Stimulated activated CD8-positive, alpha-beta memory T cell treated with anti-CD3 and anti-CD28 coated beads, Interleukin-12 subunit alpha, Interleukin-12 subunit beta, amount 100 ng/mL, for 24 hours (primary cell): ENCODE measurements around the gene HLA-B.
"Not testable (repeated sequence)": the region's sequence is repeated elsewhere in the genome, so short reads cannot be mapped to it uniquely, and the experiment has no call there.

Experiments used
- DNase-seq: peaks from one replicate; pipeline ENCODE4 v3.0.0-alpha.2; 2020; ENCODE audit errors: extremely low read depth

HLA-B gene

DNA sequence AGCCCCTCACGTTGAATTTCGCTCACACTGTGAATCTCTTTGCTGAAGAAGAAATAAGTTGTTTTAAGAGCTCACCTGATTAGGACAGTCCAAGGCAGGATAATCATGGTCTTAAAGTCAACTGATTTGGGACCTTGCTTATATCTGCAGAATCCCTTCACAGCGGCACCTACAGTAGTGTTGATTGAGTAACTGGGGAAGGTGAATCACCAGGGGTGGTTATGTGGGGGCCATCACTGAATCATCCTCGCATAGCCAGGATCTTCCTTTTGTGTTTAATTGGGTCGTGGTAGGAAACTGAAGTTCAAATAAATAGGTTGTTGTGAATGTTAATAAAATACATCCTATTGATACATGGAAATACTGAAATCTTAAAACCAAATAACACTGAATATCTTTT lies 26.2 kb upstream of the HLA-B start:
- DNase-seq = no peak

DNA sequence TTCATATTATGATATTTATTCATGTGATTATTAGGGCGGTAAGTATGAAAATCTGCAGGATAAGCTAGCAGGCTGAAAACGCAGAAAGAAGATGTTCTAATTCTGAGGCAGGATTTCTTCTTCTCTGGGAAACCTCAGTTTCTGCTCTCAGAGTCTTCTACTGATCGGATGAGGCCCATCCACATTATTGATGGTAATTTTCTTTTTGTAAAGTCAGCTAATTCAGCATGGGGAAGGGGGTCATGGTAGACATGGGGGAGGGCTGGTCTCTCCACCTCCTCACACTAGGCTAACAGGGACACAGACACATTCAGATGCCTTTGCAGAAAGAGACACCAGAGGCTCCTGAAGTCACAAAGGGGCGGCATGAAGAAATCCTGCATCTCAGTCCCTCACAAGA lies 24.7 kb upstream of the HLA-B start:
- DNase-seq = no peak

DNA sequence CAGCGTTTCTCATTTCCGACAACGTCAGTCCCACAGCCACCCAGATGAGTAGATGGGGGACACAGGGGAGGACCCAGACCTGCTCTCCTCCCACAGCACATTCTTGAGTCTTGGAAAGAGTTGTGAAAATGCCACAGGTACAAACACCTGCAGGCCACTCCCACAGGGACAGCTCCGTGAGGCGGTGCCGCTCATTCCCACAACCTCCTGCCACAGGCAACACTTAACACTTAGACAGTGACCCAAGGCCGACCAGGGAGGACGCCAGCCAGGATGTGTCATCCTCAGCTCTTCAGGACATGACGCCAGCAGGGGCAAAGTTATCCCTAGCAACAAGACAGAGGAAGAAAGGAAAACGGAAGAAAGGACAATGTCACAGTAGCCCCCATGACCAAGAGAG lies 22.9 kb upstream of the HLA-B start:
- no peak for DNase-seq

DNA sequence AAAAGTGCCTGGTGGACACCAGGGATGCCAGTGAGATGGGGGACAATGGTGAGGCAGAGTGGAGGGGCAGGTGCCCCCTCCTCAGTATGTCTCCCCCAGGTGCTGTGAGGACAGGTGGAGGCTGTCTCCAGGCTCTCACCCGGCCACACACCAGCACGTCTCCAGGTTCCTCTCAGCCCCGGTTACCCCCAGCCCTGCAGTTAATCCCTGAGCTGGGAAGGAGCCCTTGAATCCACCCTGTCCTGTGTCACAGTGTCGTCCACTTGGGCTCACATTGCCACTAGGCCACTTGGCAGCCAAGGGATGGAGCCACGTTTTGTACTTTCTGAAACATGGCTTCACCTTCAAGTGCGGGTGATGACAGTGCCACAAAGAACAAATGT lies 21.7 kb upstream of the HLA-B start:
- DNase-seq = no peak

DNA sequence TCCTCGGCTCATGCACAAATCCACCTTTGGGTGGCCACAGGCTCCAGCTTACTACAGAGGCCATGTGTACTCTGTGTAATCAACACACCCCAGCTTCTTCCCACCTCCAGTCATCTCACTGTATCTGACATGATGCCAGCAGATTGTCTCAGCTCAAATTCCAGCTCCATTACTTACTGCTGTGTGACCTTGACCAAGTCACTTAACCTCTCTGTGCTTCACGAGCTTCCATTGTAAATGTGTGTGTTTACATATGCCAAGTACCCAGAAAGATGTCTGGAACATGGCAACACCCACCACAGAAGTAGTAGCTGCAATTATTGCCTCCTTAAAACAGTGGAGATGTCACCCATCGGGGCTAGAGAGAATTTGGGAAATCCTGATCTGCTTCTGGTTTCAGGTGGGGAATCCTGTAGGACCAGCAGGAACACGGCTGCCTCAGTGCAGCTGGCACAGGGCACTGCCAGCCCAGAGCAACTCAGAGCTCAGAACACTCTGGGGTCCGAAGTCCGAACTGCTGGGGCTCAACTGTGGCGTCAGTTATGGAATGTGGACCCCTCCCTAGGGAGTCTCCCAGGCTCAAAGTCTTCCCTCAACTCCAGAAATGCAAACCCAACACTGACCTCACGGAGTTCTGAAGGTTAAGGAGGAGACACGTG lies 21.2 kb upstream of the HLA-B start:
- DNase-seq = no peak

DNA sequence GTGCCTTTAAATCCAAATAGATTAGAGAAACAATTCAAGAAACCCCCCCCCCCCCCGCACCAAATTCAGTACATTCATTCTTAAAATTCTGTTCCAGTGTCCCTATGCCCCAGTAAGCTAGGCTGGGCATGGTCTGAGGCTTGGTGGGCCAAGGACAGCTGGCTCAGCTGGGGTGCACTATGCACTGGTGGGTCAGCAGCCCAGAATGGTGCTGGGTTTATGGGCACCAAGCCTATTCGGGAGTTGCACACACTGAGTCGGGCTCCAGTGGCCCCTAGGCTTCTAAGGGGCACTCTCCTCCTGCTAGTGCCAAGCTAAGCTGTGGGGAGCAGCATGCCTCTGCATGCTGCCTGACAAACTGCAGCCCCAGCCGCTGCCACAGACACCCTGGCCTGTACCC lies 20.1 kb upstream of the HLA-B start:
- no peak for DNase-seq

DNA sequence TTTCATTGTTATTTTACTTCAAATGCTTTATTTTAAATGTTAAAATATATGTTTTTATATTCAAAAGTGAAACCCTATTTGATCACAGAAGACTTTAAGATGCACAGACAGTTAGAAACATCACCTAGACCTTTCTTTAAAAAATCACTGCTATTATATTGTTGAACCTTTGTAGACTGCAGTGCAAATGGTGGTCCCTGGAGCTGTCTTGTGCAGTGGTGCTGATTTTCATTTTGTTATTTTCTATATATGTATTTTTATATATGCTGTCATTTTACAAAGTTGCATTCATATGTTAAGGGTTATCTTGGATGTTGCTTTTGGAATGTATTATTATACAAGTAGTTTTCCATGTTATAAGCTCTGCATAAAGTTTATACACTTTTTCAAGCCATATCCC lies 18.7 kb upstream of the HLA-B start:
- DNase-seq = no peak

DNA sequence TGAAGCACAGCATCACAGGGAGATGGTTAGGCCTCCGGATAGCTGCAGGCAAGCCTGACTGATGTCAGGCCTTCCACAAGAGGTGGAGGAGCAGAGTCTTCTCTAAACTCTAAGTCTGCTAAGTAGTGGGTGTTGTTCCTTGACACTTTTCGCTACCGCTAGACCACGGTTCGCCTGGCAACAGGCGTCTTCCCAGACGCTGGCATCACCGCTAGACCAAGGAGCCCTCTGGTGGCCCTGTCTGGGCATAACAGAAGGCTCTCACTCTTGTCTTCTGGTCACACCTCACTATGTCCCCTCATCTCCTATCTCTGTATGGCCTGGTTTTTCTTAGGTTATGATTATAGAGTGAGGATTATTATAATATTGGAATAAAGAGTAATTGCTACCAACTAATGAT lies 17.1 kb upstream of the HLA-B start:
- DNase-seq = not testable (repeated sequence)

DNA sequence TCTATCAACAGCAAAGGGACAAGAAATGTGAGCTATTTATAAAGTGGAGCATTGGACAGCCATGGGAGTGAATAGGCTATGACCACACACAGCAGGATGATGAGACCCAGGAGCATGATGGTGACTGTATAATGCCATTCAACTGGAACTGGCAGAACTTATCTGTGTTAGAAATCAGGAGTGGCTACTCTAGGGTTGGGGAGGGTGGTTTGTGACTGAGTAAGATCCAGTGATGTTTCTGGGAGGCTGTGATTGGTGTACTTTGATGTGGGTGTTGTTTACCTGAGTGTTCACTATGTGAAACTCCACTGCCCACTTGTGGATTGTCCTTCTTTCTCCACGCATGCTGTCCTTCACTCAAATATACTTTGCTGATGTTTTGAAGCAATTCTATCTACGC lies 11.5 kb upstream of the HLA-B start:
- DNase-seq = no peak

DNA sequence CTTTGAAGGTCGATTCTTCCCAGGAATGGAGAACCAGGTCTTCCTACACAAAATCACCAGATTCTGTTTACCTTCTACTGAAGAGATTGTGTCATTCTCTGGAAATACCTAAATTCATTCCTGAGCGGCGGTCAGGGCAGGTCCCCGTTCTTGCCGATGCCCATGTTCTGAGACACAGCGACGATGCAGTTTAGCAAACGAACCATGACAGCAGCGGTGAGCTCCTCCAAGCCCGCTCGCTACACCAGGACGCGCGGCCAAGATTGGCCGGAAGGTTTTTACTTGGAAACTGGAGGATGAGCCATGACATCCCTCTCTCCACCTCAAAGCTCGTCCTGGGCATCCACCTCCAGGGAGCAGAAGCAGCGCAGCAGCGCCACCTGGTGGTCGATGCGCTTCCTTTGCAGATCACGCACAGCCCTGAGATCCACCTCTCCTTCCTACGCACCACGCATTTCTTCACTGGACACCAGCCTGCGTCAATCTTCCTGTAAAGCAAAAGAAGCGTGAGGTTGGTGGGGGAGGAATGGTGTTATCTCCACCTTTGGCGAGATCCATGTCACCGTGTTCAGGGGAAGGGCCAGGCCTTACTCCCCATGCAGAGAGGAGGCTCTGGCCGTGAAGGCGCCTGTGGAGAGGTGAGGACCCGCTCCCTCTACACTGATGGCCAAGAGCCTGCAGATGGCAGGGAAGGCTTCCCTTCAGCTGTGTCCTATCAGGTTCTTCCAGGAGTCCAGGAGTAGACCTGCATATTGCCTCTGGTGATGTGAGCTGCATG lies 9.9 kb upstream of the HLA-B start:
- peak; percentile 63 for DNase-seq

DNA sequence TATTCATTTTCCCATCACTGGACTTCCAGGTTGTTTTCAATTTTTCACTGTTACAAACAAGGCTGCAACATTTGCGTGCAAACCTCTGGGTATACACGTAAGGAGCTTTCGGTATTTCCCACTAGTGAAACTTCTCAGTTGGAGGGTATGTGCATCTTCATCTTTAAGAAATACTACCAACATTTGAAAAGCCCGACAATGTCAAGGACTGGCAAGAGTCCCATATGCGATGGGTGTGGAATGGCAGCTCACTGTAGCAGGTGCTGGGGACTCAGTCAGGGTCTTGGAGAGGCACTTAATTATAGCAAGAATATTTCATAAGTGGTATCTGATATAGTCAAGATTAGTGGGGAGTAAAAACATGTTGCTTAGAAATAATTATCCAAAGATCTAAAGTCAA lies 8.9 kb upstream of the HLA-B start:
- DNase-seq = no peak

DNA sequence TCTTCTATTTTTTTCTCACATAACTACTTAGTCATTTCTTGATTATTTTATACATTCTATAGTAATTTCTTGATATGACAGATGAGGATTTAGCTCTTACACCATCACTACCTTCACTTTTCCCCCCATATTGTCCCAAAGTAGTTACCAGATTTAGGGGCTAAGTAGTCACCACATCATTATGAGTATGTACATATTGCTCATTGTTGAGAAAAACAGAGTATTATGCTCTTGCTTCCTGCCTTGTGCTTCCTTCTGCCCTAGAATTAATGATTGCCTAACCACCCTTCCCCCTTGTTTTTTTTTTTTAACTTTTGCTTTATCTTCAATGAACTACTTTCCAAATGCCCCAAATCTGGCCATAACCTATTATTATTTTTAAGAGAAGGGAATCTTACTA lies 6.8 kb upstream of the HLA-B start:
- no peak for DNase-seq

DNA sequence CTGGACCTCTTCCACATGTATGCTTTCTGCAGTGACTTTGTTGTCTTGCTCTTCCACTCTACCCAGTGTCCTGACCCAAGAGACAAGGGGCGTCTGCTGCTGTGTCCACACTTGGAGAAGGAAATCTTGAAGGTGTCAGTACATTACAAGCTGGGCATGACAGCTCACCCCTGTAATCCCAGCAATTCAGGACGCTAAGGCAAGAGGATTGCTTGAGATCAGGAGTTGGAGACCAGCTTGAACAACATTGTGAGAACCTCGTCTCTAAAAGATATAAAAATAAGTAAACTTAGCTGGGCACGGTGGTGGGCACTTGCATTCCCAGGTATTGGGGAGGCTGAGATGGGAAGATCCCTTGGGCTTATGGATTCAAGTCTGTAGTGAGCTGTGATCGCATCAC lies 5.8 kb upstream of the HLA-B start:
- no peak for DNase-seq

DNA sequence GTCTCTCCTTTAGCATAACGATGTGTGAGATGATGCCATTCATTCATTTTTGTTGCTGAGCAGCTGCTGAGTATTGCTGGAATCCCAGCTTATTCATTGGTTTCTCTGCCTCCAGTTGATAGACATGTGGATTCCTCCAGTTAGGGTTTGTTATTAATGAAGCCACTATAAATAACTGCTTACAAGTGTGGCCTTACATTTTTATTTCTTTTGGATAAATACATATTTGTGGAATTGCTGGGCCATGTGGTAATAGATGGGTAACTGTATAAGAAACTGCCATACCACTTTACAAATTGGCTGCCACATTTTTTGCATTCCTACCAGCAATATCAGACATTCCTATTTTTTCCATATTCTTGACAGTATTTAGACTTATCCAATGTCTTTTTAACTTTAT lies 2.6 kb upstream of the HLA-B start:
- DNase-seq = no peak

DNA sequence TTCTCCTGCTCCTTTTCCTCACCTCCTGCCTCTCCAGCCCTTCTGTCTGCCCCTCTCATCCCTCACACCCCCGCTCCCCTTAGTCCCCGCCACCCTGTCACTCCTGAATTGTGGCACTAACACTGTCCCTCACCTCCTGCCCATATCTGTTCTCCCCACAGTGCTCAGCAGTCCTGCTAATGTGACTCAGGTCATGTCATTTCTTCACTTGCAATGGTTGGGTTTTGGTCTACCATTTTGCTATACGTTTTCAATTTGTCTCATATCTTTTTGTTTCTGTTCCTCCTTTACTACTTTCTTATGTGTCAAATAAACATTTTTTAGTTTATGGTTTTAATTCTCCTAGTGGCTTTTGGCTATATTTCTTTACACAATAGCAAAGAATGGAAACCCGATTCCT lies 1.3 kb upstream of the HLA-B start:
- no peak for DNase-seq

DNA sequence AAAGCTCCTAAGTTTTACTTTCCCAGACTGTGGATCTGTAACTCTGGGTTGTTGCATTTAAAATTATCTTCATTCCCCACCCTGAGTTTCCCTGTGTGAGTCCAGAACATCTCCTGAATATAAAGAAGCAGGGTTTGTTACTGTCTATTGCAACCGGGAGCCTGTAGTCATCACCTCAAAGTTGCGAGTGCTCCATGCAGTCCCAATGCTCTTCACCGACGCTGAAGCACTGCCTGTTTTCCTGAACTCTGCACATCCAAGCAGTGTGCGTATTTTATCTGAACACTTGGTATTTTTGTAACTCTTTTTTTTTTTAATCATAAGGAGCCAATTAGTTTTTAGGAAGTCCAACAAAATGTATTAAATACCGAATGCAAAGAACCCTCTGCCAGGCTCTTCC lies 907 bp upstream of the HLA-B start:
- no peak for DNase-seq

DNA sequence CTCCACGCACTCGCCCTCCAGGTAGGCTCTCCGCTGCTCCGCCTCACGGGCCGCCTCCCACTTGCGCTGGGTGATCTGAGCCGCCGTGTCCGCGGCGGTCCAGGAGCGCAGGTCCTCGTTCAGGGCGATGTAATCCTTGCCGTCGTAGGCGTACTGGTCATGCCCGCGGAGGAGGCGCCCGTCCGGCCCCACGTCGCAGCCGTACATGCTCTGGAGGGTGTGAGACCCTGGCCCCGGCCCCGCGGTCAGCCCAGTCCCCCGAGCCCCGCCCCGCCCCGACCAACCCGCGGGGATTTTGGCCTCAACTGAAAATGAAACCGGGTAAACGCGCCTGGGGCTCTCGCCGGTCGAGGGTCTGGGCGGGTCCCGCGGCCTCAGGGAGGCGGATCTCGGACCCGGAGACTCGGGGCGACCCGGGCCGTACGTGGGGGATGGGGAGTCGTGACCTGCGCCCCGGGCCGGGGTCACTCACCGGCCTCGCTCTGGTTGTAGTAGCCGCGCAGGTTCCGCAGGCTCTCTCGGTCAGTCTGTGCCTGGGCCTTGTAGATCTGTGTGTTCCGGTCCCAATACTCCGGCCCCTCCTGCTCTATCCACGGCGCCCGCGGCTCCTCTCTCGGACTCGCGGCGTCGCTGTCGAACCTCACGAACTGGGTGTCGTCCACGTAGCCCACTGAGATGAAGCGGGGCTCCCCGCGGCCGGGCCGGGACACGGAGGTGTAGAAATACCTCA lies 598 bp downstream of the HLA-B start:
- DNase-seq = no peak

DNA sequence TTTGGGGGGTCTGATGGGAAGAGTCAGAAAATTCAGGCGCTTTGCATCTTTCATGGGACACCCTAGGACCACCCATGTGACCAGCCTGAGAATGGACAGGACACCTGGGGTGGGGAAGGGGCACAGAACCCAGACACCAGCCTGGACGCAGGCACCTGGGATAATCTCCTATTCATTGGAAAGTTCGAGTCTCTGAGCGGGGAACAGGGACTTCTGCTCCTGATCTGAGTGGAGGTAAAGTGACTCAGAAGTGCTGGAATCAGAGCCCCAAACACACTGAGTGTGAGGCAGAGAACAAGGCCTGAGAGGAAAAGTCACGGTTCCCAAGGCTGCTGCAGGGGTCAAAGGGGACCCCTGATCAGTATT lies 1.4 kb downstream of the HLA-B start:
- DNase-seq = no peak

DNA sequence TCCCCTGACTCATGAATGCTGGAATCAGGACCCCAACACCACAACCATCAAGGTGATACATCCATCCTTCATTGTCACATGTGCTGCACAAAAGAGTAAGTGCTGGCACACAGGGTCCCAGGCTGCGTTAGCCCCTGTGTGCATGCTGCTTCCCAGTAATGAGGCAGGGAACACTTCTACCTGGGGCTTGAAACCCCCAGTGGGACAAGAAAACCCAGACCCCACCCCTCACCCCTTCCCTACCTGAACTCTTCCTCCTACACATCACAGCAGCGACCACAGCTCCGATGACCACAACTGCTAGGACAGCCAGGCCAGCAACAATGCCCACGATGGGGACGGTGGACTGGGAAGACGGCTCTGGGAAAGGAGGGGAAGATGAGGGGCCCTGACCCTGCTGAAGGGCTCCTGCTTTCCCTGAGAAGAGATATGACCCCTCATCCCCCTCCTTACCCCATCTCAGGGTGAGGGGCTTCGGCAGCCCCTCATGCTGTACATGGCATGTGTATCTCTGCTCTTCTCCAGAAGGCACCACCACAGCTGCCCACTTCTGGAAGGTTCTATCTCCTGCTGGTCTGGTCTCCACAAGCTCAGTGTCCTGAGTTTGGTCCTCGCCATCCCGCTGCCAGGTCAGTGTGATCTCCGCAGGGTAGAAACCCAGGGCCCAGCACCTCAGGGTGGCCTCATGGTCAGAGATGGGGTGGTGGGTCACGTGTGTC lies 2.0 kb downstream of the HLA-B start:
- no peak for DNase-seq

DNA sequence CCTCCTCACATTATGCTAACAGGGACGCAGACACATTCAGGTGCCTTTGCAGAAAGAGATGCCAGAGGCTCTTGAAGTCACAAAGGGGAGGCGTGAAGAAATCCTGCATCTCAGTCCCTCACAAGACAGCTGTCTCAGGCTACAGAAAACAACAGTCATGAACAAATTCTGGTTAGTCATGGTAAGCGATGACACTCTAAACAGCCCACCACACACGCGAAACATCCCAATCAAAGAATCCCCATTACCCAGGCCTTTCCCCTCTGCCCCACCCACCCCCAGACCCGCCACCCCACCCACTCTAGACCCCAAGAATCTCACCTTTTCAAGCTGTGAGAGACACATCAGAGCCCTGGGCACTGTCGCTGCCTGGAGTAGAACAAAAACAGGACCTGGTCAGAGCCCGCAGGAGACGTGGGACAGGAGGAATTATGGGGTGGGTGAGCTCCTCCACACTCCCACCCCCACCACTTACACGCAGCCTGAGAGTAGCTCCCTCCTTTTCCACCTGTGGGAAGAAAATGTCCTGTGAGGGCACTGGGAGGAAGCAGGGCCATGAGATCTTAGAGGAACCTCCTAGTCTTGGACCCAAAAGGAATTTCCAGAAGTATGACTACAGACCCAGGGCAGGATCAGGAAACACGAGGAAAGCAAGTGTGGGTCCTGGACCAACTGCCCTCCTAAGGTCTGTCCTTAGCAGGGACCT lies 2.7 kb downstream of the HLA-B start:
- DNase-seq = no peak

DNA sequence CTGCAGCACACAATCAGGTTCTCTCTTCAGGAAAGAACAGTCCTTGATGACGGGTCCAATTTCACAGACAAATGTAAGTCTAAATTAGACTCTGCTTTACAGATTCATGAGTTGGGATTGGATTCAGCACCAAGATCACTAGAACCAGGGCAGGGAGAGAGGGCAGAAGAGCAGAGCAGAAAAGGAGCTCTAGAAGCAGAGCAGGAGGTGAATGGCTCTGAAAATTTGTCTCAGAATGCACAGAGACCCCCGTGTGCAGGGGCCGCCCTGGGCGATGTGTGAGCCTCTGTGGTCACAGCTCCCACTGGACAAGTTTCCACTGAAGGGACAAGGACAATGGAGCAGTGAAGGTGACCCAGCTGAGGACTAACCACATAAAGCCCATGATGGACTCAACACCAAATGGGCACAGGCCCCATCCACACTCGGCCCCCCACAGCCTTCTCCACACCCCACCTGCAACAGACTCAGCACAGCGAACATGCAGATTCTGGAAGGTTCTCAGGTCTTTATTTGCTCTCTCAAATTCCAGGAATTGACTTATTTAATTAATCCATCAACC lies 3.5 kb downstream of the HLA-B start:
- no peak for DNase-seq
